HG02970 (cell line): Measurements from ENCODE around the gene NPBWR2.

Source experiments
- ATAC-seq: cut with Tn5 transposase; IDR thresholded peaks from one replicate; pipeline ENCODE4 v1.9.1; 2021; ENCODE audit warnings: mild to moderate bottlenecking, moderate library complexity, moderate number of reproducible peaks; ENCODE audit not compliant: unreplicated experiment, low FRiP score

NPBWR2 gene, protein sequence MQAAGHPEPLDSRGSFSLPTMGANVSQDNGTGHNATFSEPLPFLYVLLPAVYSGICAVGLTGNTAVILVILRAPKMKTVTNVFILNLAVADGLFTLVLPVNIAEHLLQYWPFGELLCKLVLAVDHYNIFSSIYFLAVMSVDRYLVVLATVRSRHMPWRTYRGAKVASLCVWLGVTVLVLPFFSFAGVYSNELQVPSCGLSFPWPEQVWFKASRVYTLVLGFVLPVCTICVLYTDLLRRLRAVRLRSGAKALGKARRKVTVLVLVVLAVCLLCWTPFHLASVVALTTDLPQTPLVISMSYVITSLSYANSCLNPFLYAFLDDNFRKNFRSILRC

DNA sequence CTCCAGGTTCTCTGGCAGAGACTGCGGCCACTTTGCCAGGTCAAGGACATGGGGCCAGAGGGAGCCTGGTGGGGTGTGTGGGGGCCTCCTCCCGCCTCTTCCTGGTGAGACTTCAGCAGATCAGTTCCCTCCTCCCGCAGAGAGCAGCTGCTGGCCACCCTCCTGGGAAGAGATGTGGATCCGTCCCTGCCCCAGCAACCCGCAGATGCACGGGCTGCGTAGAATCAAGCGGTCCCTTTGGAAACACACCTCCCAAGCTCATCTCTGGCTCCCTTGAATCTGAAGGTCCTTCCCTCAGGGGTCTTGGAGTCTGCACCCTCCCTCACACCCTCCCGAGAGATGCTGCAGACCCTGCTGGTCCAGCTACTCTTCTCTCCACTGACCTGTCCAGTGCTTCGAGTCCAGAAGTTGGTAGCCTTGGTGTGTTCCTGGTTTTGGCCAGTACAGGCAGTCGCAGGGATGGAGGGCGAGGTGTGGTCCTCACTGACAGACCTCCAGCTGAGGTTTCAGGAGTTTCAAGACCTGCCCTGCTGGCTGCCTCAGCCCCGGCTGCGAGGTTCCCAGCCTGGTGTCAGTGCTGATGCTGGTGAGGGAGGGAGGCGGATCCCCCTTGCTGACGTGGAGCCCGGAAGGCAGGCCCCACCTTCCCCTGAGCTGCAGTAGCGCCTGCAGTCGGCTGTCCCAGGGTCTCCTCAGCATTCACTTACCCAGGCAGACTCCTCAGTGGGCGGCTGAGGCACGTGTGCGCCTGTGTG, at the start of gene NPBWR2:
NPBWR2 (minus strand) TSS at position 585 of the 755 bp plus-strand sequence. CDS start 734 bp downstream, outside the sequence.
- ATAC-seq = no peak

GRCh38 chr20:64156136-64156885, 48.9 kb upstream of the NPBWR2 start:
- no peak for ATAC-seq

DNA sequence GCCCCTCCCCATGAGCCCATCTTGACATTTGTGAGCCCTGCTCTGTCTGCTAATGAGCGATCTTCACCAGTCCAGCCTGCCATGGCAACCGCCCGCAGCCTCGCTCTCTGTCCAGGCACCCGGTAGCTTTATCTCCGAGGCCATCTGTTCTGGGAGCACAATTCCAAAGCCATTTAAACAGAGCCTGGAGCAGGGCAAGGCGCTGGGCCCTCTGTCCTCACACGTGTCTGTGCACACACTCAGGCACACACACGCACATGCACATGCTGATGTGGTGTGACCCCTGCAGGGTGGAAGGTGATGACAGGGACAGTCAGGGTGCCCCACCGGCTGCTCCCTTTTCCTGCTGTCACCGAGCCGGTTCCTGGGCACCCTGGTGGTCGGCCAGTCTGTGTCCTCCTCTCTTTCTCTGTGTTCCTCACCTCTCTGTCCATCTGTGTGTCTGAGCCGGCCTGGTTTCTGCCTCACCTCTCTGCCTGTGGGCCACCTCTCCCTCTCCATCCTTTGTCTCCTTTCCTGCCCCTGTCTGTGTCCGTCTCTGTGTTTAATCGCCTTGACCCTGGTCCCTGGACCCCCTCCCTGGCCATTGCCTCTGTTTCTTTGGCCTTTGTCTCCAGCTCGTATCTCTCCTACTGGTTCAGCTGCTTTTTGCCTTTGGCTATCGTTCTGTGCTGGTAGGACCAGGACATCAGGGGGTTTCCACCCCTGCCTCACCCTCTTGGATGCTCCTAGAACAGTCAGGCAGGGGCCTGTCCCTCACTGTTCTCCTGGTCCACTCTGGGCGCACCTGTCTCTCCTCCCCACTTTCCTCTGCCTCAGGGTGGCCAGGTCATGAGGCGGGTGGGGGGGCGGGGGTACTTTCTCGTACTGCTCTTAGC, 48.1 kb upstream of the NPBWR2 start:
- ATAC-seq = no peak

- ATAC-seq = no peak
Measured at GRCh38 chr20:64154590-64155257, 47.4 kb upstream of the NPBWR2 start.

GRCh38 chr20:64153861-64154589, 46.7 kb upstream of the NPBWR2 start:
- ATAC-seq = no peak

GRCh38 chr20:64153410-64153809, 46.0 kb upstream of the NPBWR2 start:
- ATAC-seq = no peak

DNA sequence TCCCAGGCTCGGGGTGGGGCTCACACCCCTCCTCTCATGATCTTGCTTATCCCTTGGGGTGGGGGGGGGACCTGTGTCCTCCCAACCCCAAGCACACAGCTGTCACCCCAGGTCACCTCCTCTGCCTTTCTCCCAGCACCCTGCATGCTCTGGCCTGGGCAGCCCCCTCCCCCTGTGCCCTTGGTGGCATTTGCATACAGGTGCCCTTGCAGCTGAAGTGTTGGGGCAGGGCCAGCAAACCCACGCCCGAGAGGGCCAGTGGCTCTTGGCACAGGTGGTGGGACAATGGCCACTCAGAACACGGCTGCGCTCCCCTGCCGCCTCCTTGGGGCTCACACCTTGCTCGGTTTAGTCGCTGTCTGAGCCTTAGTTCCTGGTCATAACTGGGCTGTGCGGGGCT, 45.5 kb upstream of the NPBWR2 start:
- ATAC-seq = no peak

DNA sequence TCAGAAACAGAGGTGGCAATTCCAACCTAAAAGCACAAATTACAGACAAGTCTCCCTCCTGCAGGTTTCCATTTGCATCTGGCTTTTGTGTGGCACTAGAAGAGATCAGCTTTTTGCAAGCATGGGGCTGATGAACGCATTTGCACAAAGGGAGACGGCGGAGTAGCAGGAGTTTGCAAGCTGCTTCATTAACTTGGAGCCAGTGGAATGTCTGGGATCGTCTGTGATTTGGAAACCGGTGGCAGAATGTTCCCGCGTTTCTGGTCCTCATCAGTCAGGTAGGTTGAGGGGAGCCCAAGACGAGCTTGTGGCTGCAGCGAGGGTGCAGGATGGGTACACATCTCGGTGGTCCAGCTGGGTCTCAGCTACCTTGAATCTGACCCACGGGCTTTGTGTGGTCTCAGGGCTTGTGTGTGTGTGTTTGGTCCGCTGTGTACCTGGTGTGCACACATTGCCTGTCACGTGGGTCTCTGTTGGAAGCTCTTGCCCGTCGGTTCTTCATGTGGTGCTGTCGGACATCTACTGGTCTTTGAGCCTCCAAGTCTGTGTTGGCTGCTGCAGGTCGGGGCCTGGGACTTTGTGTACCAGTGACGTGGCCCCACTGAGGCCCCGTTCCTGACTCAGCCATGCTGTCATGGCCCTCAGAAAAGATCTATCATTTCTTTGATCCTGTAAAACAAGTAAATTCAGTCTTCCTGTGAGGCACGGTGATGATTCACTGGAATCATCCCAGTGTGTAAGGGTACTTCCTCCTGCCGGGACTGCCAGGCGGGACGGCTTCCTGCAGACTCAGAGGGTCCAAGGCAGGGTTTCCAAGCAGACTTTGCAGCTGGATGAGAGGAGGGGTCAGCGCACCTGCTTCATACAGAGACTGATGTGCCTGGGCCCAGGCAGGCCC, 44.5 kb upstream of the NPBWR2 start:
- no peak for ATAC-seq

DNA sequence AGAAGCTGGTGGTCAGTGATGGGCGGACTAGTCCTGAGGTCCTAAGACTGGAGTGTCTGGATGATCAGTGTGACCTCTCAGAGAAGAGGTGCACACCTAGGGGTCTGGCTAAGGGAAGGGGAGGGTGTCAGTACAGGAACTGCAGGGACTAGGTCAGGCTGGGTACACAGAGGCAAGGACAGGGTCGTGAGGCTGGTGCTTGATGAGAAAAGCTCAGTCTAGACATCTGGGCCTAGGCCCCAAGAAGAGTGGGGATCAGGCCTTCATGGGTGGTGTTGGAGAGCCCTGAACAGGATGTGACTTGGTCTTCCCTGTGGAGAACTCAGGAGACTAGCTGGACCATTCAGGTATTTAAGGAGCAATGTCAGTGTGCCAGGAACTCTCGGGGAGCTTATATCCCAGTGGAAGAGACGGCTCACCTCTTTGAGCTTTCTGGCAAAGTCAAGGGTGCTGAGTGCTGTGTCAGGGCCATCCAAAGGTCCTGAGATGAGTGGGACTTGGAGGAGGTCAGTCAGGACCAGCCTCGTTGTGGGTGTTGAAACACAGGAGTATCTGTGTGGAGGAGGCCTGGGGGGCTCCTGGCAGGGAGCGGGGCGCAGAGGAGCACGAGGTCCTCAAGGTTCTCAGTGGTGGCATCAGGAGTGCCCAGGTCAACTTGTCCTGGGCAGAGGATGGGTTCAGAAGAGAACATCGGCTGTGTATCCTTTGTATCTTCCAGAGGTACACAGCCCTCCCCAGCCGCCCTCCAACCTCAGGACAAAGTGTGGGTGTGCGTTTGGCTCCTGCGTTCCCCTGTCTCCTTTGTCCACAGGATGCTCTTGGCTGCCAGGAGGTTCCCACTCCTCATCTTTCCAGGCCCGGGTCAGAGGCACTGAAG, 43.6 kb upstream of the NPBWR2 start:
- ATAC-seq = no peak

- ATAC-seq = no peak
Measured at GRCh38 chr20:64149809-64150560, 42.6 kb upstream of the NPBWR2 start.

DNA sequence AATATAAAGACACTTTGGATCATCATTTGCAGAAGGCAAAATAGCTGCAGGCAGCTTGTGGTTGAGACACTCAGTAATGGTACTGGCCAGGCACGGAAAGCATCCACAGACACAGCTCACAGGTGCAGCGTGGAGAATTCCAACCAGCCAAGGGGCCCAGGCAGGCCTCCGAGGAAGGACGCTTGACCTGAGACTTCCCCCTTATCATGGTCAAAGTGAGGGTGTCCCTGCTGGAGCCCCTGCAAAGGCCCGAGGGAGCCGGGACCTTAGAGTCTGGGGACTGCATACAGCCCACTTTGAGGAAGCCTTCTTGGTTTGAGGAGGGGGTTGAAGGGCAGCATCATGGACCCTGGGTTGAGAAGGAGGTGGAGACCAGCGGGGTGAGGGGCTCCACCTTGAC, 41.8 kb upstream of the NPBWR2 start:
- ATAC-seq = no peak

- ATAC-seq = no peak
Measured at GRCh38 chr20:64148581-64148980, 41.2 kb upstream of the NPBWR2 start.

DNA sequence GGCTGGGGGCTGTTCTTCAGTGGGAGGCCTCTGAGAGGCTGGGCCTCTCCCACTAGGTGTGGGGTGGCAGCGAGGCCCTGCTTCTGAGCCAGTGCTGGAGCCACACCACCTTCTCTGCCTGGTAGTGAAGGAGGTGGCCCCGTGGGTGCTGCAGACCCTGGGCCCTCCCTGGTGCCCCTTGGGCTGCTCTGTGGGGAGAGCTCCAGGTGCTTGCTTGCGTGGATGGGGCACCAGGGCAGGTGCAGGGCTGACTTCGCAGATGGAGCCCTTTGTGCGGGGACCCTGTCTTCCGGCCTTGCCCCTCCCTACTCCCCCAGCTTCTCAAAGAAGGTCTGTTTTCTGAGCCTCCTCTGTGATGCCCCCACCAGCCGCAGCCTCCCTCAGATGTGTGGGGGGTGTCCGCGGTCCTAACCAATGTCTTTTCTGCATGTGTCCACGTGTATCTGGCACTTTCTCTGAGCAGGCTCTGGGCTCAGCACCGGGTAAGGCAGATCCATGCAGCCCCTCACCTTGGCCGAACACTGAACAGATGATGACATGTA, 39.6 kb upstream of the NPBWR2 start:
- ATAC-seq = no peak

- no peak for ATAC-seq
Measured at GRCh38 chr20:64146301-64146935, 39.1 kb upstream of the NPBWR2 start.

GRCh38 chr20:64145458-64146300, 38.3 kb upstream of the NPBWR2 start:
- no peak for ATAC-seq
